Eye (tissue), 1 donor: ENCODE data around the gene TBC1D9B.

Source experiments
- DNase-seq: peaks from one replicate; pipeline ENCODE4 v3.0.0-alpha.2; 2015

TBC1D9B gene

GRCh38 chr5:179868541-179868940 lies 39.2 kb downstream of the TBC1D9B start:
- DNase-seq: no peak

DNA sequence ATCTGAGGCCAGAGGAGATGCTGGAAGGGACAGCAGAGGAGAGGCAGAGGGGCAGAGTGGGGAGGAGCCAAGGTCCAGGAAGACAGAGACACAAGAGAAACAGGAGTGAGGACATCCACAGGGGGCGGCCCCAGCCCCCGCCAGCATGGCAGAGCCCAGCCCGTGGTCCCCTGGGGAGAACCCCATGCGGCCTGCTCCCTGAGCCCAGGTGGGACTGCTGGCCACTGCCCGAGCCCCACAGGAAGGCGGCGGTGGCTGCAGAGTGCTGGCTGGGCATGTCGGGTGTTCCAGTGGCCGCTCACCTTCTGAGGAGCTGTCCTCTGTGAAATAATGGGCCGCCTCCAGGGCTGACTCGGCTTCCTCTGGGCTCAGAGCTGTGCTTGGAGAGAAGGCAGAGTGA lies 40.2 kb downstream of the TBC1D9B start:
- DNase-seq: no peak

GRCh38 chr5:179867079-179867465 lies 40.6 kb downstream of the TBC1D9B start:
- DNase-seq: no peak

DNA sequence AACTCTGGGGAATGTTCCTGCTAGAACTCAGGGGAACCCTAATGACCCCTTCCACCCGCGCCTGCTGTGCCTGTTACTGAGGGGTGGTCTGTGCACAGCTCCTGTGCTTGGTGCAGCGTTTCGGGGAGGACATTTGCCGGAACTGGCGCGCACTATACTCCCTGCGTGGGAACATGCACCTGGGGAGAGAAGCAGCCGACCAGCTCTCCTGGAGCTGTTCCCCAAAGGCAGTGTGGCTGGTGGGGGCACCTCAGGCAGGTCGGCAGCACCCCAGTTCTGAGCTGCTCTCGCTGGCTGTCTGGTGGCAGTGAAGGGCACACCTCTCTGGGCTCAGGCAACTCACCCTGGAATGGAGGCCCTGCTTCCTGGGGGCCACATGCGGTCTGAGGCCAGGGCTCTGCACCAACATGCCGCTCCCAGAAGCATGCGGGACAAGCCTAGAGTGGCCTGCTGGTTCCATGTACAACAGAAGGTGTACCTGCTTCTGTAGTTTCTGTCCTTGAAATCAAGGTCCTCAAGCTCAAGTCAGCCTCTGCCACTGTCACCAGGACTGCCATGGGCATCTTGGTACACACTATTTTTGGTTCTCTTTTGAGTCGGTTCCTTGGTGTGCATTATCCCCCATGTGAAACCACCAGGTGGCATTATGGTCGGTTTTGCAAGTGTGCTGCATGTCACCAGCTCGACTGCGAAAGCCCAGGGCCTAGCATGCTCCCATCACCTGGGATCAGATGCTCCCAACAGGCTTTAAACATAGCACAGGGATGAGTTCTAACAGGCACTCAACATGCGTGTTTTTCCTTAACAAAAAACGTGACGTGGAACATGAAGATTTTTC lies 41.2 kb downstream of the TBC1D9B start:
- DNase-seq: no peak

- DNase-seq: no peak
These were observed 42.0 kb downstream of the TBC1D9B start for GRCh38 chr5:179865491-179866240.

GRCh38 chr5:179864686-179865085 lies 43.0 kb downstream of the TBC1D9B start:
- DNase-seq: no peak

GRCh38 chr5:179863449-179864085 lies 44.1 kb downstream of the TBC1D9B start:
- DNase-seq: no peak

GRCh38 chr5:179862891-179863290 lies 44.8 kb downstream of the TBC1D9B start:
- DNase-seq: no peak

- DNase-seq: no peak
These were observed 45.4 kb downstream of the TBC1D9B start for GRCh38 chr5:179862296-179862695.

DNA sequence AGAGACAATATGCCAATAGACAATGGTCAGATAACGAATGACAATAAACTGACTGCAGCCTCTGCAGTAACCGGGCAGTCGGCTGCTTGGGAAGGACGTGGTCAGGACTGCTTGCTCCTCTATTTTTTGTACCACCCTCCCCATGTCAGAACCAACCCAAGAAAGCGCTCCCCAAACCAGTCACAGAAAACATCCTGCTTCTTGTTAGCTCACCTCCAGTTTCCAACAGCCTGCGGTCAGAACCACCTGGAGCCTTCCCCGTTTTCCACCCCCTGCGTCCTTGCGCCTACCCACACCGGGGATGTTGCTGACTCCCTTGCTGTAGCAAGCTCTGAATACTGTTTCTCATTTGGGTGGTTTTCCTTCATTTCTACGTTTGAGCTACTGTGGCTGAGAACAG lies 47.4 kb downstream of the TBC1D9B start:
- DNase-seq: no peak

GRCh38 chr5:179858586-179859427 lies 48.9 kb downstream of the TBC1D9B start, which contains the start of gene MRNIP:
Gene MRNIP (minus strand): TSS chr5:179858817. CDS start chr5:179858796, 21 bp downstream.
- DNase-seq: peak; percentile 97

DNA sequence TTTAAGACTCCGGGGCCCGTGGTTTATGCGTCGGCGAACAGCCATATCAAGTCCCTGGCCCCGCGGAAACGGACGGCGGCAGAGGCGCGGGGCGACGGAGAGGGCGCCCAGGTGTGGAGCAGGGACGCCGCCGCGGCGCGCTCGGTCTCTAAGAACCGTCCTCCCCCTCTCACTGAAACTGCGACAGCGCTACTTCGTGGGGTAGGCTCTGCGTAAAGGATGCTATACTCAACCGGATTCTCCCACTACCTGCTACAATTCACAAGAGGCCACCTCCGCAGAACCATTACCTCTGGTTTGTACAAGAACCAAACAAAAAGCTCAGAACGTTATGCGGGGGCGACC lies 49.5 kb downstream of the TBC1D9B start:
- DNase-seq: no peak

- DNase-seq: no peak
These were observed 53.3 kb downstream of the TBC1D9B start for GRCh38 chr5:179854356-179854755.

- DNase-seq: no peak
These were observed 54.6 kb downstream of the TBC1D9B start for GRCh38 chr5:179852993-179853547.

GRCh38 chr5:179841621-179842020 lies 66.1 kb downstream of the TBC1D9B start:
- no peak for DNase-seq

GRCh38 chr5:179840766-179841165 lies 66.9 kb downstream of the TBC1D9B start:
- DNase-seq: no peak

DNA sequence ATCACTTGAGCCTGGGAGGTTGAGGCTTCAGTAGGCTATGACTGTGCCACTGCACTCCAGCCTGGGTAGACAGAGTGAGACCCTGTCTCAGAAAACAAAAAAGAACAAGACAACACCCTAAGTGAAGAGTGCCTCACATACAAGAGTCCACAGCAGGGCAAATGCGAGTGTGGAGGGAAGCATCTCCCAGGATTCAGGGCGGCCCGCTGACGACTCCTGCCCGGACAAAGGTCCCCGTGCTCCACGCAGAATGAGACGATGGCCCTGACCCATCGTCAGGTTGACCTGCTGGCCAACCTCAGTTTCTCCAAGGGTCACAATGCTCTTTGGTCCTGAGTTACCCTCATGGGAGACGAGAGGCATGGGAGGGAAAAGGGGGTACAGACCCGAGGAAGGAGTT lies 67.4 kb downstream of the TBC1D9B start:
- no peak for DNase-seq

DNA sequence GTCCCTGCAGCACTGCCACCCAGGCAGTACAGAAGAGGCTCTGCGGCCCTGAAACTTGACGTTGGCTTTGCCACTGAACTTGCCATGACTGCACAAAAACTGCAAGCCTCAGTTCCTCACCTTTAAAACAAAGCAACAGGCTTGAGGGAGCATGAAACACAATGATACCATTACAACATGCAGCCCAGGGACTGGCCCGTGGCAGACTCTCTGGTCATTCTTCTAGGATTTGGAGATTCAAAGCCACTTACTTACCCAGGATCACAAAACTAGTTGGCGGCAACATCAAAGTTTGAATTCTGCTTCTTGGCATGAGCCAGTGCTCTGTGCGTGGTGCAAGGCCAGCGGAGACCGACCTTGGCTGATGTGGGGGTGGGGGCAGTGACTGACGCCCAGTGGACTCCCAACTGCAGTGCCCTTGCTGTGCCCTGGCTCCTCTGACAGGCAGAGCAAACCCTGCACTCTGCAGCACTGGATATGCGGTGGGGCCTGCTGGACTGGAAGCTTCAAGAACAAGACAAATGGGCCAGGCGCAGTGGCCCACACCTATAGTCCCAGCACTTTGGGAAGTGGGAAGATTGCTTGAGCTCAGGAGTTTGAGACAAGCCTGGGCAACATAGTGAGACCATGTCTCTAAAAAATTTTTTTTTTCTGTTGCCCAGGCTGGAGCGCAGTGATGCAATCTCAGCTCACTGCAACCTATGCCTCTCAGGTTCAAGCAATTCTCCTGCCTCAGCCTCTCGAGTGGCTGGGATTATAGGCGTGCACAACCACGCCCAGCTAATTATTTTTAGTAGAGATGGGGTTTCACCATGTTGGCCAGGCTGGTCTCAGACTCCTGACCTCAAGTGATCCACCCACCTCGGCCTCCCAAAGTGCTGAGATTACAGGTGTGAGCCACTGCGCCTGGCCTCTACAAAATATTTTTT lies 68.1 kb downstream of the TBC1D9B start:
- no peak for DNase-seq

GRCh38 chr5:179837076-179838011 lies 70.4 kb downstream of the TBC1D9B start:
- no peak for DNase-seq
